Hepatocyte (in vitro differentiated cells): ENCODE results near the gene MORC1. TPM values are rescaled to one million over a fixed set of nuclear protein-coding genes. Genes with fewer than 3 reads are reported as not detected.
A peak's percentile ranks its signal among the peaks of the same experiment; 100 is the strongest.

ENCODE experiments used
- DNase-seq: peaks from one replicate; pipeline ENCODE4 v3.0.0-alpha.2; 2016; ENCODE audit warnings: low spot score
- H2AFZ ChIP-seq: fragments of 200-600 bp; sonication (generic); 2 replicates; pipeline ENCODE4 v1.6.0; 2016; ENCODE audit warnings: antibody characterized with exemption, mild to moderate bottlenecking
- H3K27ac ChIP-seq: fragments of 200-600 bp; sonication (generic); 2 replicates; pipeline ENCODE4 v1.5.1; 2016; ENCODE audit warnings: mild to moderate bottlenecking
- H3K27me3 ChIP-seq: fragments of 200-600 bp; sonication (generic); 2 replicates; pipeline ENCODE4 v1.6.1; 2016
- H3K36me3 ChIP-seq: fragments of 200-600 bp; sonication (generic); replicated peaks from 2 replicates; pipeline ENCODE4 v1.5.1; 2016; ENCODE audit warnings: low read depth; ENCODE audit not compliant: insufficient read depth
- H3K4me1 ChIP-seq: fragments of 200-600 bp; sonication (generic); 2 replicates; pipeline ENCODE4 v1.5.1; 2016; ENCODE audit warnings: mild to moderate bottlenecking, moderate library complexity; ENCODE audit not compliant: insufficient read depth
- H3K4me2 ChIP-seq: fragments of 200-600 bp; sonication (generic); 2 replicates; pipeline ENCODE4 v1.6.0; 2016
- H3K4me3 ChIP-seq: fragments of 200-600 bp; sonication (generic); 2 replicates; pipeline ENCODE4 v1.5.1; 2016; ENCODE audit warnings: mild to moderate bottlenecking
- H3K79me2 ChIP-seq: fragments of 200-600 bp; sonication (generic); 2 replicates; pipeline ENCODE4 v1.6.0; 2017; ENCODE audit warnings: mild to moderate bottlenecking
- H3K9me2 ChIP-seq: fragments of 200-600 bp; sonication (generic); replicated peaks from 2 replicates; pipeline ENCODE4 v1.6.0; 2017; ENCODE audit warnings: mild to moderate bottlenecking; ENCODE audit not compliant: insufficient read depth
- H3K9me3 ChIP-seq: fragments of 200-600 bp; sonication (generic); 2 replicates; pipeline ENCODE4 v1.5.1; 2016; ENCODE audit warnings: low read depth, mild to moderate bottlenecking
- H4K20me1 ChIP-seq: fragments of 200-600 bp; sonication (generic); 2 replicates; pipeline ENCODE4 v1.6.0; 2016; ENCODE audit warnings: mild to moderate bottlenecking; ENCODE audit not compliant: insufficient read depth, poor library complexity, severe bottlenecking
- EZH2 ChIP-seq: fragments of 200-600 bp; sonication (generic); IDR thresholded peaks from 2 replicates; pipeline ENCODE4 v1.6.1; 2016; ENCODE audit warnings: antibody characterized with exemption, mild to moderate bottlenecking, borderline replicate concordance
- EZH2phosphoT487 ChIP-seq: fragments of 200-600 bp; sonication (generic); IDR thresholded peaks from one replicate; pipeline ENCODE4 v1.6.1; 2018; ENCODE audit warnings: antibody characterized with exemption, mild to moderate bottlenecking, low read depth, moderate library complexity; ENCODE audit not compliant: unreplicated experiment, severe bottlenecking
- WGBS: methylation state at CpG from one replicate; pipeline ENCODE4 v1.1.6; 2016; ENCODE audit warnings: low lambda C conversion rate; ENCODE audit errors: missing lambda C conversion rate; 5-methylcytosine and 5-hydroxymethylcytosine counted together
- polyA plus RNA-seq: library from polyadenylated mRNA; unstranded; fragments of >200 nt; fragmentation: Nextera tagmentation; extraction: Ambion mirVana; gene quantifications from 2 replicates; pipeline ENCODE4 v1.2.1, GENCODE V29; 2016
- total RNA-seq: library from RNA; depleted of rRNA; stranded (reverse); fragments of >200 nt; gene quantifications from 2 replicates; pipeline ENCODE4 v1.2.3, GENCODE V29; 2014
- TF ChIP-seq, protein P1 (sequence below): fragments of 200-600 bp; sonication (generic); IDR thresholded peaks from 2 replicates; pipeline ENCODE4 v1.5.1; 2016; ENCODE audit warnings: antibody characterized with exemption, mild to moderate bottlenecking; ENCODE audit not compliant: poor library complexity

Gene MORC1
- total and polyA plus RNA-seq, 2 experiments from 2014 or later = 2.8 to 6.7 TPM

DNA sequence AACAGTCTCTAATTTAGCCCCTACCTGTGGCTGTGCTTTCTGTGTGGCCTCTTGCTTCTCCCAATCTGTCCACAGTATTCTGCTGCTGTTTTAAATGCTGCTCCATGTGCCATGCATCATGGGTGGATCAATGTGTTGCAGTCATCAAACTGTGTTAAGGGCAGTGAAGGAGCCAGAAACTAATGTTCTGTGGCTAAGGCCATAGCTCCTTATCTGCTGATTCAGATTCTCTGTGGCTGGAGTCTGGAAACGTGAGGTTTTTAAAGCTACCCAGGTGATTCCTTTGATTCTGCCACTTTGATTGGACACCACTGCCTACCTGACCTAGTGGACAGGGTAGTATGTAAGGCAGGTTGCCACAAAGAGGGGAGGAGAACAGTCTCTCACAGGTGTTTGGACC, 44.8 kb downstream of the MORC1 start:
- no peak for DNase-seq
- no peak overlapping the region for H2AFZ ChIP-seq
- no peaks in the 10 kb centered on the region for H3K27me3 ChIP-seq
- 47% methylated on average over 1 of the region's 1 CpG for WGBS
- TF ChIP-seq EZH2phosphoT487 (no peak), EZH2 (no peak)
- TF ChIP-seq, protein P1, sequence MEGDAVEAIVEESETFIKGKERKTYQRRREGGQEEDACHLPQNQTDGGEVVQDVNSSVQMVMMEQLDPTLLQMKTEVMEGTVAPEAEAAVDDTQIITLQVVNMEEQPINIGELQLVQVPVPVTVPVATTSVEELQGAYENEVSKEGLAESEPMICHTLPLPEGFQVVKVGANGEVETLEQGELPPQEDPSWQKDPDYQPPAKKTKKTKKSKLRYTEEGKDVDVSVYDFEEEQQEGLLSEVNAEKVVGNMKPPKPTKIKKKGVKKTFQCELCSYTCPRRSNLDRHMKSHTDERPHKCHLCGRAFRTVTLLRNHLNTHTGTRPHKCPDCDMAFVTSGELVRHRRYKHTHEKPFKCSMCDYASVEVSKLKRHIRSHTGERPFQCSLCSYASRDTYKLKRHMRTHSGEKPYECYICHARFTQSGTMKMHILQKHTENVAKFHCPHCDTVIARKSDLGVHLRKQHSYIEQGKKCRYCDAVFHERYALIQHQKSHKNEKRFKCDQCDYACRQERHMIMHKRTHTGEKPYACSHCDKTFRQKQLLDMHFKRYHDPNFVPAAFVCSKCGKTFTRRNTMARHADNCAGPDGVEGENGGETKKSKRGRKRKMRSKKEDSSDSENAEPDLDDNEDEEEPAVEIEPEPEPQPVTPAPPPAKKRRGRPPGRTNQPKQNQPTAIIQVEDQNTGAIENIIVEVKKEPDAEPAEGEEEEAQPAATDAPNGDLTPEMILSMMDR = no peak
- H3K4me2 ChIP-seq = no peak overlapping the region
- no peak overlapping the region for H3K27ac ChIP-seq
- H3K9me3 ChIP-seq = no peaks in the 10 kb centered on the region
- H4K20me1 ChIP-seq = no peaks in the 10 kb centered on the region
- no peaks in the 10 kb centered on the region for H3K79me2 ChIP-seq
- H3K4me1 ChIP-seq = no peaks in the 10 kb centered on the region
- no peaks in the 10 kb centered on the region for H3K9me2 ChIP-seq
- H3K36me3 ChIP-seq = no peaks in the 10 kb centered on the region
- no peak overlapping the region for H3K4me3 ChIP-seq

DNA sequence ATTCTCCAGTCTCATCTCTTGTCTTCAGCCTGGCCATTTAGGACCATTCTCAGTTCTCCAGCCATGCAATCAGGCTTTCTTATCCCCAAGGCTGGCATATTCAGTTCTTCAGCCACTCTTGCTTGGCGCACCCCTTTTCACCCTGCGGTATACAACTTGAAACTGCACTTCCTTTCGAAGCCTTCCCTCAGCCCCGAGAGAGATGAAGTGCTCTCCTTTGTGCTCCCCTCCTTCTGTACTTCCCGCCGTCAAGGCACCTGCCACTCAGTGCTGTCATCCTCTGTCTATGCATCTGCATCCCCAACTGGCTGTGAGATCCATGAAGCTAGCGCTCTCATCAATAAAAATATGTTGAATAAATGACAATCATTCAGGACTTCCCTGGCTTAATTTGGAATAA, 45.7 kb downstream of the MORC1 start:
- no peaks in the 10 kb centered on the region for H3K4me1 ChIP-seq
- H4K20me1 ChIP-seq = no peaks in the 10 kb centered on the region
- no peak for DNase-seq
- no peaks in the 10 kb centered on the region for H3K9me3 ChIP-seq
- H3K9me2 ChIP-seq = no peaks in the 10 kb centered on the region
- TF ChIP-seq EZH2 (no peak), EZH2phosphoT487 (no peak)
- TF ChIP-seq, protein P1 = no peak
- H2AFZ ChIP-seq = no peak overlapping the region
- 82% methylated on average over 7 of the region's 7 CpGs for WGBS
- no peak overlapping the region for H3K4me2 ChIP-seq
- no peaks in the 10 kb centered on the region for H3K79me2 ChIP-seq
- no peaks in the 10 kb centered on the region for H3K27me3 ChIP-seq
- no peak overlapping the region for H3K4me3 ChIP-seq
- no peaks in the 10 kb centered on the region for H3K36me3 ChIP-seq
- no peak overlapping the region for H3K27ac ChIP-seq

DNA sequence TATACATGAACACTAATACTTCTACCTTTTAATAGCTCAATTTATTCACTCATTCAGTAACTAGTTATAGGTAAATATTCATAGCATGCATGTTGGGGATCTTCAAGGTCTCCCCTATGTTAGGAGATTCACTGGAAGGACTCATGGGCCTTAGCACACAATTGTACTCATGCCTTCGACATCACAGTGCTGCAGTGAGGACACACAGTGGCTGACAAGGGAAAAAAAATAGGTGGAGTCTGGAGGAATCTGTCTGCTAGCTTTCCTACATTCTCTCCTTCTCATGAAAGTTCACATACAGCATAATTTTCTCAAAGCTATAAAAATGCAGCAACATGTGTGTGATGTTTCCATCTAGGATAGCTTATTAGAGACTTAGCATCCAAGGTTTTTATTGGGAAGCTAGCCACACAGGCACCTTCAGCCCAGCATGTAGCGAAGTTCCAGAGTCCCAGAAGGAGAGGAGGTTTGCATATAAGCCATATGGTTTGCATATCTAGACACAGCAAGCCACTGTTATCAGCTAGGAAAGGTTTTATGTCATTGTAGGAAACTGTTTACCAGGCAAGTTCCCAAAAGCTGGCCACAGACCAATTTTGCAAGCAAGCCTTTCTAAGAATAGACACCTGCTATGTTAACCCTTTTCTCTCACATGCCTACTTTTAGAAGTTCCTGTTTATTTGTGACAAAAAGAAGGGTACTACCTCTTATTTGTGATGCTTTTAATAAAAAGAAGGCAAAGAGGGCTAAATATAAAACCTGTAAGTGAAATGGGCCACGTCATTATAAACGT, 46.4 kb downstream of the MORC1 start:
- WGBS = 74% methylated on average over 4 of the region's 4 CpGs
- Histone ChIP-seq H3K4me2 (no peak overlapping the region), H3K79me2 (no peaks in the 10 kb centered on the region), H2AFZ (no peak overlapping the region), H3K9me3 (no peaks in the 10 kb centered on the region), H3K4me1 (no peaks in the 10 kb centered on the region), H3K4me3 (no peak overlapping the region), H4K20me1 (no peaks in the 10 kb centered on the region), H3K9me2 (no peaks in the 10 kb centered on the region), H3K27me3 (no peaks in the 10 kb centered on the region), H3K27ac (no peak overlapping the region), H3K36me3 (no peaks in the 10 kb centered on the region)
- no peak for TF ChIP-seq EZH2
- TF ChIP-seq, protein P1 = peak; percentile 26
- peak; percentile 8 for DNase-seq
